Testis (tissue), 2 donors: ENCODE measurements around the gene CD1B.

ENCODE experiments used
- CTCF ChIP-seq, 3 experiments: fragments of 450-650 bp in 2 of 3; fragments of 200-600 bp in 1 of 3; sonication (generic) in 1 of 3; IDR thresholded peaks; one replicate each; pipeline ENCODE4 v1.5.1; 2016 to 2019; ENCODE audit warnings: antibody characterized with exemption in 3 of 3, mild to moderate bottlenecking in 2 of 3, moderate library complexity in 1 of 3
- POLR2A ChIP-seq: fragments of 450-650 bp; IDR thresholded peaks from one replicate; pipeline ENCODE4 v1.6.1; 2017; ENCODE audit warnings: antibody characterized with exemption, mild to moderate bottlenecking, moderate library complexity

- TF ChIP-seq POLR2A (no peak), CTCF (IDR thresholded peaks at IDR 0.05) (no peak)
Observed at GRCh38 chr1:158366783-158367182, 35.5 kb upstream of the CD1B start.
